G401 (cell line): ENCODE measurements around the gene DUSP16. TPM values are rescaled to one million over a fixed set of nuclear protein-coding genes. Genes with fewer than 3 reads are reported as not detected.
"Not testable (repeated sequence)": the region's sequence is repeated elsewhere in the genome, so short reads cannot be mapped to it uniquely, and the experiment has no call there.

ENCODE experiments used
- DNase-seq: peaks from one replicate; pipeline ENCODE4 v3.0.0-alpha.2; 2015; ENCODE audit warnings: low spot score
- in situ Hi-C: cut with HindIII; loops from 2 replicates; pipeline ENCODE4 v1.10.0; 2016; ENCODE audit warnings: low sequenced_read_pairs, mixed read lengths
- total RNA-seq: library from RNA; depleted of rRNA; stranded (reverse); fragments of >200 nt; shearing (Covaris generic); gene quantifications from 2 replicates; pipeline ENCODE4 v1.2.3, GENCODE V29; 2014

DUSP16 gene
- total RNA-seq, 1 experiment from 2014 or later, result 29.6 TPM

DNA sequence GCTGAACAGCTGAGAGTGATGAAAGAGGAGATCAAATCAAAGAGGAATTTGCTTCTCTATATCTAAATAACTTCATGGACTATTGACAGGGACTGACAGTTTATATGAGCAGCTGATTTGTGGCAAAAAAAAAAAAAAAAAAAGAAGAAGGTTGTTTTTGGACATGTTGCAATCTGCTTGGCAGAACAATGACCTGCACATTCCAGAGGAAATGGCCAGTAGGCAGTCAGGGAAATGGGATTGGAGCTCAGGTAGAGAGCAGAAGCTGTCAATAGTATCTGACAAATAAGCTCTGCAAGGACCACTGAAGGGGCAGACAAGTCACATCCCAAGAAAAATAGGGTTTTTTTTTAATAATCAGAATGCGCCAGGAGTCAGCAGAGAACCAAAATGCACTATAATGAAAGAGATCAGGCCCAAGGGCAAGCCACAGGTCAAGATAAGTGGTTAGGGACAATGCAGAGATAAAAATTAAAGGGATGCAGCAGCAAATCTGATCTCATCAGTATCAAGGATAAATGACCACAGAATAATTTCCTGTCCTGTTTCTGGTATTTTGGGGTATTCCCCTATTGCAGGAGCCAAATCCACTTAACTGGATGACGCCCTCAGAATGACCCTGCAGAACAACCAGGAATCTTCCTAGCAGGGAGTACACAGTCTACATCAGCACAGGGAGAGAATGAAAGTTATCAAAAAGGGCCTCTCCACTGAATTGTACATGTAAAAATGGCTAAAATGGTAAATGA lies 22.6 kb upstream of the DUSP16 start:
- no peak for DNase-seq

DNA sequence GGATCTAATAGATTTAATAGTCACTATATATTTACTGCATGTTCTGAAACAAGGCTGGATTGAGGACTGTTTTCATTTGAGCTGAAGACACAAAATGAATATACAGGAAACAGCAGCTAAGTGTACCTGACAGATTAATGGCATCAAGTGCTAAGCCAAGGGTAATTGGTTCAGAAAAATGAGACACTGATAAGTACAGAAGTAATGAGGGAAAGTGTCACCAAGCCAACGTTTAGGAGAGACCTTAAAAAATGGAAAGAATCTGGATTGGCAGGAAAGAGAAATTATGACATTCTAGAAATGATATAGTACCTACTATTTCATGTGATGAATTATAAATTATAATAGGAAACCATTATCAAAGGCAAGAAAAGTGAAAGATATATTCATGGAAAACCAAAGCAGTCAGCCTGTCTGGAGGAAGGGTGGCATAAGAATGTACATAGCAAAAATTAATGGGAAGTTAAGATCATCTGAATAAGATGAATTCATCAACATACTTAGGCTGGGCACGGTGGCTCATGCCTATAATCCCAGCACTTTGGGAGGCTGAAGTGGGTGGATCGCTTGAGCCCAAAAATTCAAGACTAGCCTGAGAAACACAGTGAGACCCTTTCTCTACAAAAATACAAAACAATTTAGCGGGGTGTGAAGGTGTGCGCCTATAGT lies 21.0 kb upstream of the DUSP16 start:
- in situ Hi-C loops, result no loop called here
- DNase-seq, result no peak

More for the DNA sequence above, 22.6 kb upstream of the DUSP16 start:
- in situ Hi-C loops, result no loop called here

DNA sequence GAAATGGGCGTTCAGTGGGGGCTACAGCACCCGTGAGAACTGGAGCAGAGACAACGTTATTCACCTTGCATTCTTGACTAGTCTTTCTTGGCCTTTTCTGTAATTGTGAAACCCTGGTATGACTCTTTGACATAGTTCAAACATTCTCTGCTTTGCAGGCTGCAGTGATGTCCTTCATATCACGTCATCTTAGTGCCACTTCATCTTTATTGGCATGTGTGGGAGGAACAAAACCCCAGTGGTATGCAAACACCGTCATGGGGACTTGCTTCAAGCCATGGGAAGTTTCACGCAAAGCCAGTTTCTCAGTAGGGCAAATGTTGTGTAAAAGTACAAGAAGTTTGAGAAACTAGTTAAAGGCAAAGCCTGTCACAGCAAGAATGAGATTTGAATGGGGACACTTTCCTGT lies 20.2 kb upstream of the DUSP16 start:
- no peak for DNase-seq
- in situ Hi-C loops, result no loop called here

DNA sequence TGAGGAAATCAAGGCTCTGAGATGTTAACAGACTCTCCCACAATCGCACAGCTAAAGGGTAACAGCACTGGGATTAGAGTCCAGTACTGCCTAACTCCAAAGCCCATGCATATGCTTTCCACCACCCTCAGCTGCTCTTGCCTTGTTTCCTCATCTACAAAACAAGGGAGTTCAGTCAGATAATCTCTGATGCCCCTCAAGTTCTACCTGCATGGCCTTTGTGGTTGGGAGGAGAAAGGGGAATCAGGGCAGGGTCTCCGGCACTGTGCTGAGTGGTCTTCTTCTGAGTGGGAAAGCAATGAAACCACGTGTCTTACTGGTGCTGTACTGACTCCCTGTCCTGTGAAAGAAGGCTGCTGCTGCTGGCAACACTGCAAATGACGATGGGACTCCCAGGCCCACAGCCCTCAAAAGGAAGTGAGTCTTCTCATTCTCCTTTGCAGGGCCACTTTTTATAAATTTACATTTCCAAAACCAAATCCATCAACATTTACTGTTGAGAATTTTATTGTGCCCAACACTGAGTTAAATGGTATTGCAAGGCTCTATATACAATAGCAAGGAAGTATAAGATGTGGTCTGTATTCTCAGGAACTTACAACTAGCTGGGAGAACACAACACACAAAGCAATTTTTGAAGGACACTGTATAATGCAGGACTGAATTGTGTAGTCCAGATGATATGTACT lies 19.7 kb upstream of the DUSP16 start:
- DNase-seq, result no peak
- in situ Hi-C loops, result no loop called here

DNA sequence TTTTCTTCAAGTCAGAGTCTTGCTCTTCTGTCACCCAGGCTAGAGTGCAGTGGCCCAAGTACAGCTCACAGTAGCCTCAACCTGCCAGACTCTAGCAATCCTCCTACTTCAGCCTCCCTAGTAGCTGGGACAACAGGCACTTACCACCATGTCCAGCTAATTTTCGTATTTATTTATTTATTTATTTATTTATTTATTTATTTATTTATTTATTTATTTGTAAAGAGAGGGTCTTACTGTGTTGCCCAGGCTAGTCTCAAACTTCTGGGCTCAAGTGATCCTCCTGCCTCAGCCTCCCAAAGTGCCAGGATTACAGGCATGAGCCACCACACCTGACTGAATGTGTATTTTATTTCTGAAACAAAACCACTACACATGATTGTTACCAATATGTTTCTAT lies 18.1 kb upstream of the DUSP16 start:
- DNase-seq, in situ Hi-C loops: not testable (repeated sequence)

DNA sequence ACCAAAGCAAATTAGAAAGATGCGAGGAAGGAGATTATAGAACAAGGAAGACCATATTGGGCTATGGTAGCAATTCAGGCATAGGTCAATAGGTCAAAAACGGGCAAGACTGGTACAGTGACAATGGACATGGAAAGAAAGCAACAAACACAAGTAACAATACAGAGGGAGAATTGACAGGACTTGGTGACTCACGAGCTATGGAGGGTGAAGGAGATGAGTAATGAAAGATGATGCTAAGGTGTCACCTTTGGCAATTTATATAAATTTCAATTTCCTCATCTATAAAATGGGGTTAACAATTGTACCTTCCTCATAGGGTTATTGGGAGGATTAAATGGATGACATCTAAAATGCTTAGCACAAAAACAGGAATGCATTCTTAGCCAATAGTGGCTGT lies 15.1 kb upstream of the DUSP16 start:
- in situ Hi-C loops, result no loop called here
- no peak for DNase-seq

DNA sequence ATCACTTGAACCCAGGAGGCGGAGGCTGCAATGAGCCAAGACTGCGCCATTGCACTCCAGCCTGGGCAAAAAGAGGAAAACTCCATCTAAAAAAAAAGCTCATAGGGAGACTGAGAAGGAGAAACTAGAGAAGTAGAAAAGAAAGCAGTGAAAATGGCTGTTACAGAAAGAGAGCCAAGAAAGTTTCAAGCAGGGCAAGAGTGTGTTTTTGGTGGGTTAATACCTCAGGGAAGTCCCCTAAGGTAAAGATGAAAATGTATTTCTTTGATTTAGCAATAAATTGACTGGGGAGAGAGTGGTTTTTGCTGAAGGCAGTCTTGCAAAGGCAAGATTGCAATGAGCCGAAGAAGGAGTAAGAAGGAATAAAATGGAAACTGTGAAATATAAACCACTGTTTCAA lies 10.0 kb upstream of the DUSP16 start:
- DNase-seq, result no peak
- in situ Hi-C loops, result no loop called here

DNA sequence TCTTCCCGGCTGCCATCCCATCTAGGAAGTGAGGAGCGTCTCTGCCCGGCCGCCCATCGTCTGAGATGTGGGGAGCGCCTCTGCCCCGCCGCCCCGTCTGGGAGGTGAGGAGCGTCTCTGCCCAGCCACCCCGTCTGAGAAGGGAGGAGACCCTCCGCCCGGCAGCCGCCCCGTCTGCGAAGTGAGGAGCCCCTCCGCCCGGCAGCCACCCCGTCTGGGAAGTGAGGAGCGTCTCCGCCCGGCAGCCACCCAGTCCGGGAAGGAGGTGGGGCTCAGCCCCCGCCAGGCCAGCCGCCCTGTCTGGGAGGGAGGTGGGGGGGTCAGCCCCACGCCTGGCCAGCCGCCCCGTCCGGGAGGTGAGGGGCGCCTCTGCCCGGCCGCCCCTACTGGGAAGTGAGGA lies 3.3 kb upstream of the DUSP16 start:
- DNase-seq, in situ Hi-C loops: not testable (repeated sequence)

DNA sequence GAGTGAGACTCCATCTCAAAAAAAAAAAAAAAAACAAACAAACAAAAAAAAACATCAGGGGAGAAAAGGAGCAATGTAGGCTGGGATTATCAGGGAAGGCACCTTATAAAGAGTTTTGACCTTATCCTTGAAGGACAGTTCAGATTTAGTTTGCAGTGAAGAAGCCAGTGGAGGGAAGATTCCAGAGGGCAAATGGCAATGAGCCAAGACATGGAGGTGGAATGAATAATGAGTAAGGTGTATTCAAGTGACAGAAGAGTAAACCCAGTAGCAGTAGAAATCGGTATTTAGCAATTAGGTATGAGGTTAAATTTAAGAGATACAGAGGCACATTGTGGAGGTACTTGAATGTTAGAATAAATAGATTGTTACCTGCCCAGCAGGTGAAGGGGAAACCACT lies 2.2 kb upstream of the DUSP16 start:
- DNase-seq, result no peak
- in situ Hi-C loops, result no loop called here

DNA sequence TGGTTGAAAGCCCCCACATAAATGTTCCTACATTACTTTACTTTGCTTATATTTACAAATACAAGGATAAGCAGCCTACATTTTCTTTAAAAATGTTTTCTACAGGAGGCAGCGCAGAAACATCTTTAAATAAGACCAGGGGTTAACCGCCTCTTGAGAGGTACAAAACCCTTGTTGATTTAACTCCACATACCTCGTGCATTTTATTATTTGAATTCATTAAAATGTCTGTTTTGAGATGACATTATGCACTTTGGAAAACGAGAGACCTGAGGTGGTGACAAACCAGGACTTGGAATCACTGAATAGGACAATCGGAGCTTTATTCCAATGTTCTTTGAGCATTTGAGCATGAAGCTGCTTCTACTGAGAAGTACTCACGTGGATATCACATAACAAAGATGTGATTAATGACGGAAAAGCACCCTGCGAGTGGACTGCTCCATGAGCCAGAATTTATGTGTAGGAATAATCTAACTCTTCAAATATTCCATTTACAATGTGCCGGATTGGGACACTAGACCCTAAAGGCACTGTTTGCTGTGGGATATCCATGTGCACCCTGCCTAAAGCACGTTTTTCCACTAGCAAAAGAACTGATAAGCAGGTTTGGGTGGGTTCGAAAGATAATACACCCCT lies 746 bp upstream of the DUSP16 start:
- in situ Hi-C loops, result no loop called here

DNA sequence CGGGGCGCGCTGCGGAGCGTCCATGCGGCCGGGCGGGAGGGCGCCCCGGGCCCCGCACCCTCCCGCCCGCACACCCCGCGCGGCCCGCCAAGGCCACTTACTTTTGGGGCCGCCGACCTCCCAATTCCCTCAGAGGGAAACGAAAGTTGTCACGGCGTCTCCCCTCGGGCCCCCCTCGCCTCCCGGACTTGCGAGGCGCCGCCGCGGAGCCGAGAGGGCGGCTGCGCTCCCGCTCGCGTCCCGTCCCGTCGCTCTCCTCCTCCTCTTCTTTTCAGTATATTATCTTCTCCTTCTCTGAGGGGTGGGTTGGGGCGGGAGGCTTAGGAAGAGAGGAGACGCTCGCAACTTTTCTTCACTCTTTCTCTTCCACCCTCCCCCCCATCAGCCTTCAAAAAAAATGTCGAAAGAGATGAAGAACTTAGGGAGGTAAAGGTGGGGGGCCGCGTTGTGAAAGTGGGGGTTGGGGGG lies 613 bp downstream of the DUSP16 start:
- in situ Hi-C loops, result no loop called here
- DNase-seq, result no peak

More for the DNA sequence above, 746 bp upstream of the DUSP16 start:
- peak; percentile 42 for DNase-seq

DNA sequence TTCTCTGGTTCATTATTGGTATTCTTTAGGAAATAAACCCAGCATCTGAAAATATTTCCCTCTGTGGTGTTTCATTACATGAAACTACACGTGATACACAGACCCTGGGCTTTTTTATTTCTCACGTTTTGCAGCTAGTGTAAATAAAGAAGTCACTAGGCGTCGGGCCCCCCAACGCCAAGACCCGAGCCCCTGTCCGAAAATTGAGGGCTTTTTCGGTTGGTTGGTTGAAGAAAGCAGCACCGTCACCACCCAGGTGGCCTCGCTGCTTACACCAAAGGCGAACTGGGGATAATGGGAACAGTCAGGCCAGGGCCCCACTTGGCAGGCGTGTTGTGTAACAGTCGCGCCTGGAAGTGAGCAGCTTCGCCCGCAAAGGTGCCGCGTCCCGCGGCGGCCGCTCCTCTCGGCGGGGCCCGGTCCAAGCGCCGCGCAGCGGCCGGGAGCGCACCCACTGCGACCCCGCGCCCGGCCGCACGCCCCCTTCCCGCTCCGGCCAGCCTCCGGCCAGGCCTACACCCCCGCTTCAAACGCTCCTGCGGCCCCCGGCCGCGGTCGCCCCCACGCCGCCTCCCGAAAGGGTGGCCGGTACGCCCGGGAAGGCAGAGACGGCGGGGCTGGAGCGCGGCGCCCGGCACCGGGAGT lies 1.2 kb downstream of the DUSP16 start:
- in situ Hi-C loops, result no loop called here
- DNase-seq, result peak; percentile 78

DNA sequence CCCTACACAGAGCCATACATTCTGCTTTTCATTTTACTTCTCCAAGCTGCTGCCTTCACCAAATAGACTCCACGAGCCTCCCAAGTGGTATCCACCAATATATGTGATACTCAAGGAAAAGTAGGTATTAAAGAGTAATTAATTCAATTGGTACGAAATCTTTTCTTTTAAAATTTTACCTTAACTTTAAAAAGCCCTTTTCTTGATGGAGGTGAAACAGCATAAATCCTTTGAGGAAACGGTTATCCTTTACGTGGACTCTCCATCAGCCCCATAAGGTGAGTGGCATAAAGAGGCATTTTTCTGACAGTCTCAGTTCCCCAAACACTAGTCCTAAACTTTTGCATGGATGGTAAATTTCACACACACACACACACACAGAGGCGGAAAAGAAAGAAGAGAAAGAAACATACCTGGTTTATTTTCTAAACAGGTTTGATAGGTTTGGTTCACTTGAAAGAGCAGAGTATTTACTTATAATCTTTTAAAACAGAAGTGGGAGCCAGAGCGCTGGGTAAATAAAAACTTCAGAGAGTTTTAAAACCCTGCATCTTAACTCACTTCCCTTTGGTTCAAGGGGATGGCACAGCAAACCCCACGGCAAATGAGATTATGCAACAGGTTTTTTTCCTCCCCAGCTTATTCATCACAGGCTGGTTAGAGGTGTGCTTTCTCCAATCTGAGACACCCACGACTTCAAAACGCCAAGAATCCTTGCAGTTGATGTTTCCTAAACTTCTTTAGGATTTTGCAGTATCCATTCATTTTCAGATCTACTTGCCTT lies 1.9 kb downstream of the DUSP16 start:
- peak; percentile 76 for DNase-seq
- in situ Hi-C loops, result no loop called here

DNA sequence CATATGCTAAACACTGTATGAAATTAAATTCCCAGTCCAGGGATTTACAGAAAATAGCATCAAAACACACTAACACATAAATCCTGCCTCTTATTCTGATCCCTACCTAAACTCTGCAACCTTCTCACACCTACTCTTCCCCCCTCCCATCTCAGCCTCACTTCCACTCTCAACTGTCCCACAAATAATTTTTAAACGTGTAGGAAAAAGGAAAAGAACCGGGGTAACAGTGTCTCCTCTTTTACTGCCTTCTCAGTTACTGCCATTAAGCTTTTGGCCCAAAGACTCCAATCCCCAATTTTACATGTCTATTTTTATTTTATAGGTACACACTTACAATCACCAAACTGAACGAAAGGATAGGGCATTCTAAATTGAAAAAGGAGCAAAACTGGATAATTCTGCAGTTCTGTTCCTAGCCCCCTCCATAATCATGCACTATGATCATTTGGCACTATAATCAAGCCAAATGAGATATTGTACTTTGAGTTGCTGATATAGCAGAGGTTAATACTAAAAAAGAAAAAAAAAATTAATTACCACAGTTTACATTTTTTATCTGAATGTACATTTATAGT lies 2.9 kb downstream of the DUSP16 start:
- in situ Hi-C loops, result no loop called here
- DNase-seq, result peak; percentile 40

DNA sequence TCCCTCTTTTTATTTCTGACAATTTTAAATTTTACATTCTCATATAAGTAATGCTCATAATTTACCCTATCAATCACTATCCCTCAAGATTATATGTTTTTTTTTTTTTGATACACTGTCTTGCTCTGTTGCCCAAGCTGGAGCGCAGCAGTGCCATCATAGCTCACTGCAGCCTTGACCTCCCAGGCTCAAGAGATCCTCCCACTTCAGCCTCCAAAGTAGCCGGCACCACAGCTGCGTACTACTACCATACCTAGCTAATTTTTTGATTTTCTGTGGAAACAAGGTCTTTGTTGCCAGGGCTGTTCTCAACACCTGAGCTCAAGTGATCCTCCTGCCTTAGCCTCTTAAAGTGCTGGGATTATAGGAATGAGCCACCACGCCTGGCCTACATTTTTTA lies 4.4 kb downstream of the DUSP16 start:
- in situ Hi-C loops, result no loop called here
- no peak for DNase-seq

DNA sequence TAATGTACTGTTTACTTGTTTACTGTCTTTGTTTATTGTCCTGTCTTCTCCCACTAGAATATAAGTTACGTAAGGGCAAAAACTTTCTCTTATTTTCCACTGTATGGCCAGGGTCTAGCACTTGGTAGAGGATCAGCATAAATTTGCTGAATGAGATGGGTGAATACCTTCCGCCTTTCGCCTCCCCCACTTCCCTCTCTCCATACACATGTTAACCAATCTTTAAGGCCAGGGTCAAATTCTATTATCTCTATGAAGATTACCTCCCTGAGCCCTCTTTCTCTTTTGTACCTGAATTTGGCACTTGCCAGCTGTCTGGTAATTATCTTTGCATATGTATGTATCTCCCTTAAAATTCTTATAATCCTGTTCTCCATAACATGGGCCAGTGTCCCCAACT lies 4.9 kb downstream of the DUSP16 start:
- no peak for DNase-seq
- in situ Hi-C loops, result no loop called here

DNA sequence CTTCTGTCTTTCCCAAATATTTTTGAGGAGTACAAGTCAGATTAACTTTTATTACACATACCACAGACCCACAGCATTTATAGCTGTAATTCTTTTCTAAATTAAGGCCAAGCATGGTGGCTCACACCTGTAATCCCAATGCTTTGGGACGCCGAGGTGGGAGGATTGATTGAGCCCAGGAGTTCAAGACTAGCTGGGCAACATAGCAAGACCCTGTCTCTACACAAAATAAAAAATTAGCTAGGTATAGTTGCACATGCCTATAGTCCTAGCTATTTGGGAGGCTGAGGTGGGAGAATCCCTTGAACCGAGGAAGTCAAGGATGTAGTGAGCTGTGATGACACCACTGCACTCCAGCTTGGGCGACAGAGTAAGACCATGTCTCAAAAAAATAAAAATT lies 7.0 kb downstream of the DUSP16 start:
- in situ Hi-C loops, result no loop called here
- DNase-seq, result no peak

DNA sequence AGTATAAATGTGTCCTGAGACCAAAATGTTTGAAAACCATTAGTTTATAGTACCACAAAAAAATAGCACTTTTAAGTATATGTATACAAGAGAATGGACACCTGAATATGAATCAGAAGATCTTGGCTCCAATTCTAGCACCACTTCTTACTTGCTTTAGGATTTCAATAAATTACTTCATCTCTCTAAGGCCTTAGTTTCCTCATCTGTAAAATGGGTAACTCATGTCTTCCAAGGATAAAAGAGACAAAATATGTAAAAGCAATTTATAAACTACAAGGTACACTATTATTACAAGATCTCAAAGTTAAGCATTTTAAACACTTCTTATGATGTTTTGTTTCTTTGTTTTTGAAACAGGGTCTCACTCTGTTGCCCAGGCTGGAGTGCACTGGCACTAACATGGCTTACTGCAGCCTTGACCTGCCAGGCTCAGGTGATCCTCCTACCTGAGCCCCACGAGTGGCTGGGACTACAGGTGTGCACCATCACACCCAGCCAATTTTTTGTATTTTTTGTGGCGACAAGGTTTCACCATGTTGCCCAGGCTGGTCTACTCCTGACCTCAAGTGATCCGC lies 9.4 kb downstream of the DUSP16 start:
- DNase-seq, result no peak
- in situ Hi-C loops, result no loop called here
